Measurements from ENCODE around the gene TMEM119.

The TMEM119 gene

GRCh38 chr12:108643941-108644810 lies 46.3 kb upstream of the TMEM119 start:
- no peak overlapping the region for H3K4me3 Mint-ChIP-seq
- TF ChIP-seq, protein P1, sequence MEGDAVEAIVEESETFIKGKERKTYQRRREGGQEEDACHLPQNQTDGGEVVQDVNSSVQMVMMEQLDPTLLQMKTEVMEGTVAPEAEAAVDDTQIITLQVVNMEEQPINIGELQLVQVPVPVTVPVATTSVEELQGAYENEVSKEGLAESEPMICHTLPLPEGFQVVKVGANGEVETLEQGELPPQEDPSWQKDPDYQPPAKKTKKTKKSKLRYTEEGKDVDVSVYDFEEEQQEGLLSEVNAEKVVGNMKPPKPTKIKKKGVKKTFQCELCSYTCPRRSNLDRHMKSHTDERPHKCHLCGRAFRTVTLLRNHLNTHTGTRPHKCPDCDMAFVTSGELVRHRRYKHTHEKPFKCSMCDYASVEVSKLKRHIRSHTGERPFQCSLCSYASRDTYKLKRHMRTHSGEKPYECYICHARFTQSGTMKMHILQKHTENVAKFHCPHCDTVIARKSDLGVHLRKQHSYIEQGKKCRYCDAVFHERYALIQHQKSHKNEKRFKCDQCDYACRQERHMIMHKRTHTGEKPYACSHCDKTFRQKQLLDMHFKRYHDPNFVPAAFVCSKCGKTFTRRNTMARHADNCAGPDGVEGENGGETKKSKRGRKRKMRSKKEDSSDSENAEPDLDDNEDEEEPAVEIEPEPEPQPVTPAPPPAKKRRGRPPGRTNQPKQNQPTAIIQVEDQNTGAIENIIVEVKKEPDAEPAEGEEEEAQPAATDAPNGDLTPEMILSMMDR (IDR thresholded peaks at IDR 0.05; ENCODE audit: unreplicated experiment in 3 of 3), result no peak
- H3K27ac Mint-ChIP-seq, result peak overlapping the region; percentile 13 to 84 (median 70)
- peaks cover under 1% of the 10 kb centered on the region for H3K27me3 Mint-ChIP-seq (ENCODE audit: low read depth)
- peaks cover 75% of the 10 kb centered on the region for H3K4me1 Mint-ChIP-seq
- peaks cover 38% of the 10 kb centered on the region for H3K36me3 Mint-ChIP-seq (ENCODE audit: low read depth)
- H3K9me3 Mint-ChIP-seq, result no peaks in the 10 kb centered on the region

GRCh38 chr12:108642899-108643654 lies 45.2 kb upstream of the TMEM119 start:
- Mint-ChIP-seq H3K36me3 (ENCODE audit: low read depth) (peaks cover 28% of the 10 kb centered on the region), H3K4me3 (no peak overlapping the region), H3K27ac (peak overlapping the region; percentile 70 to 84 (median 83)), H3K9me3 (no peaks in the 10 kb centered on the region), H3K27me3 (ENCODE audit: low read depth) (peaks cover 3% of the 10 kb centered on the region), H3K4me1 (peaks cover 84% of the 10 kb centered on the region)
- TF ChIP-seq, protein P1 (IDR thresholded peaks at IDR 0.05; ENCODE audit: unreplicated experiment in 3 of 3), result no peak

GRCh38 chr12:108642269-108642870 lies 44.5 kb upstream of the TMEM119 start:
- H3K27ac Mint-ChIP-seq, result peak overlapping the region; percentile 70 to 91 (median 83)
- no peaks in the 10 kb centered on the region for H3K9me3 Mint-ChIP-seq
- TF ChIP-seq, protein P1 (IDR thresholded peaks at IDR 0.05; ENCODE audit: unreplicated experiment in 3 of 3), result no peak
- H3K27me3 Mint-ChIP-seq (ENCODE audit: low read depth), result peaks cover 3% of the 10 kb centered on the region
- peak overlapping the region; percentile 0 to 27 (median 19) for H3K4me3 Mint-ChIP-seq
- peaks cover 84% of the 10 kb centered on the region for H3K4me1 Mint-ChIP-seq
- H3K36me3 Mint-ChIP-seq (ENCODE audit: low read depth), result peaks cover 22% of the 10 kb centered on the region

- Mint-ChIP-seq H3K4me1 (peaks cover 84% of the 10 kb centered on the region), H3K4me3 (peak overlapping the region; percentile 0 to 27 (median 19)), H3K9me3 (no peaks in the 10 kb centered on the region), H3K27ac (peak overlapping the region; percentile 70 to 91 (median 76)), H3K27me3 (ENCODE audit: low read depth) (peaks cover 3% of the 10 kb centered on the region), H3K36me3 (ENCODE audit: low read depth) (peaks cover 19% of the 10 kb centered on the region)
- TF ChIP-seq, protein P1 (IDR thresholded peaks at IDR 0.05; ENCODE audit: unreplicated experiment in 3 of 3), result no peak
Measured at GRCh38 chr12:108641446-108642268, 43.8 kb upstream of the TMEM119 start.

- H3K27me3 Mint-ChIP-seq (ENCODE audit: low read depth), result peaks cover 3% of the 10 kb centered on the region
- no peak overlapping the region for H3K4me3 Mint-ChIP-seq
- H3K36me3 Mint-ChIP-seq (ENCODE audit: low read depth), result peaks cover 13% of the 10 kb centered on the region
- peak overlapping the region; percentile 36 to 91 (median 70) for H3K27ac Mint-ChIP-seq
- H3K9me3 Mint-ChIP-seq, result no peaks in the 10 kb centered on the region
- H3K4me1 Mint-ChIP-seq, result peaks cover 82% of the 10 kb centered on the region
- TF ChIP-seq, protein P1 (IDR thresholded peaks at IDR 0.05; ENCODE audit: unreplicated experiment in 3 of 3), result no peak
Measured at GRCh38 chr12:108640802-108641445, 43.0 kb upstream of the TMEM119 start.

Data from nephron (organoid).